HL-60 (cell line): ENCODE data around the gene MUTYH.

Experiments used
- DNase-seq, 2 experiments: peaks; one replicate each; pipeline ENCODE4 v3.0.0-alpha.2; 2010 to 2020; ENCODE audit warnings: low read depth in 1 of 2, low spot score in 1 of 2
- H3K27ac ChIP-seq: fragments of 250-450 bp; sonication (Bioruptor Pico); replicated peaks from 2 replicates; pipeline ENCODE4 v1.5.1; 2020; ENCODE audit warnings: mild to moderate bottlenecking, moderate library complexity
- H3K27me3 ChIP-seq: fragments of 250-450 bp; sonication (Bioruptor Pico); 2 replicates; pipeline ENCODE4 v1.5.1; 2021; ENCODE audit warnings: mild to moderate bottlenecking, moderate library complexity; ENCODE audit not compliant: insufficient read depth, poor library complexity, severe bottlenecking
- H3K4me3 ChIP-seq: replicated peaks from 2 replicates; pipeline ENCODE4 v1.5.1; 2011; ENCODE audit warnings: mild to moderate bottlenecking, control low read depth, low read length; ENCODE audit not compliant: insufficient read depth
- CTCF ChIP-seq: IDR thresholded peaks from one replicate; pipeline ENCODE4 v1.5.1; 2011; ENCODE audit warnings: low read length, control low read depth, inconsistent platforms; ENCODE audit not compliant: insufficient read depth
- GABPA ChIP-seq: IDR thresholded peaks from 2 replicates; pipeline ENCODE4 v1.6.1; 2012; ENCODE audit warnings: low read depth
- POLR2AphosphoS5 ChIP-seq: IDR thresholded peaks from 2 replicates; pipeline ENCODE4 v1.6.1; 2012; ENCODE audit warnings: low read depth
- REST ChIP-seq: IDR thresholded peaks from 2 replicates; pipeline ENCODE4 v1.6.1; 2012; ENCODE audit warnings: low read depth; ENCODE audit not compliant: insufficient replicate concordance
- SPI1 ChIP-seq: IDR thresholded peaks from 2 replicates; pipeline ENCODE4 v1.6.1; 2012; ENCODE audit warnings: low read depth, mild to moderate bottlenecking, borderline replicate concordance

MUTYH gene

GRCh38 chr1:45383191-45383590 is 43.0 kb upstream of the MUTYH start:
- TF ChIP-seq SPI1 (no peak), REST (no peak), GABPA (no peak), POLR2AphosphoS5 (no peak), CTCF (no peak)
- Histone ChIP-seq H3K27ac (no peak overlapping the region), H3K4me3 (no peak overlapping the region), H3K27me3 (no peaks in the 10 kb centered on the region)
- DNase-seq: no peak

- no peak for TF ChIP-seq REST
- TF ChIP-seq CTCF: no peak
- no peak for TF ChIP-seq SPI1
- no peak for TF ChIP-seq GABPA
- no peak for TF ChIP-seq POLR2AphosphoS5
- DNase-seq: no peak
- no peaks in the 10 kb centered on the region for H3K27me3 ChIP-seq
- H3K4me3 ChIP-seq: no peak overlapping the region
- no peak overlapping the region for H3K27ac ChIP-seq
These were observed 41.0 kb upstream of the MUTYH start for GRCh38 chr1:45381243-45381642.

- no peak overlapping the region for H3K4me3 ChIP-seq
- TF ChIP-seq GABPA (no peak), SPI1 (no peak), POLR2AphosphoS5 (no peak), REST (no peak), CTCF (no peak)
- DNase-seq: no peak
These were observed 40.5 kb upstream of the MUTYH start for GRCh38 chr1:45380730-45381129.

More at GRCh38 chr1:45380730-45381129, 40.5 kb upstream of the MUTYH start:
- Histone ChIP-seq H3K27me3 (no peaks in the 10 kb centered on the region), H3K27ac (no peak overlapping the region)
